Neural cell (in vitro differentiated cells): ENCODE results near the gene ATP5F1C. TPM values are rescaled to one million over a fixed set of nuclear protein-coding genes. Genes with fewer than 3 reads are reported as not detected.

Experiments
- H2AFZ ChIP-seq: fragments of 200-600, 300-800 bp; sonication (generic), shearing (Covaris generic); 2 replicates; pipeline ENCODE4 v1.6.0; 2014; ENCODE audit warnings: low read depth, mild to moderate bottlenecking, antibody characterized with exemption, low read length, moderate library complexity
- H3F3A ChIP-seq: fragments of 200-600 bp; shearing (Covaris generic); 2 replicates; pipeline ENCODE4 v1.6.1; 2016; ENCODE audit warnings: mild to moderate bottlenecking, moderate library complexity, mixed read lengths, antibody characterized with exemption, low read length; ENCODE audit not compliant: insufficient read depth, poor library complexity, severe bottlenecking
- H3K27ac ChIP-seq: fragments of 200-600, 300-800 bp; sonication (generic), shearing (Covaris generic); 2 replicates; pipeline ENCODE4 v1.5.1; 2014; ENCODE audit warnings: mild to moderate bottlenecking, low read length, moderate library complexity
- H3K27me3 ChIP-seq: fragments of 300-800, 200-600 bp; sonication (generic), shearing (Covaris generic); 2 replicates; pipeline ENCODE4 v1.6.0; 2014; ENCODE audit warnings: mild to moderate bottlenecking, low read depth, low read length, moderate library complexity; ENCODE audit not compliant: insufficient read depth
- H3K36me3 ChIP-seq: fragments of 300-800, 200-600 bp; sonication (generic), shearing (Covaris generic); 2 replicates; pipeline ENCODE4 v1.5.1; 2014; ENCODE audit warnings: mild to moderate bottlenecking, antibody characterized with exemption, low read length, moderate library complexity; ENCODE audit not compliant: insufficient read depth
- H3K4me2 ChIP-seq: fragments of 300-800, 200-600 bp; sonication (generic), shearing (Covaris generic); 2 replicates; pipeline ENCODE4 v1.6.0; 2014; ENCODE audit warnings: mild to moderate bottlenecking, low read length
- H3K4me3 ChIP-seq: fragments of 300-800, 200-600 bp; sonication (generic), shearing (Covaris generic); 2 replicates; pipeline ENCODE4 v1.5.1; 2014; ENCODE audit warnings: mild to moderate bottlenecking, low read length, moderate library complexity
- H3K79me2 ChIP-seq: fragments of 200-600 bp; shearing (Covaris generic); replicated peaks from 2 replicates; pipeline ENCODE4 v1.6.0; 2014; ENCODE audit warnings: mild to moderate bottlenecking, low read length, moderate library complexity; ENCODE audit not compliant: insufficient read depth
- H3K9ac ChIP-seq: fragments of 300-800, 200-600 bp; sonication (generic), shearing (Covaris generic); 2 replicates; pipeline ENCODE4 v1.6.1; 2016; ENCODE audit warnings: mild to moderate bottlenecking, low read length, mixed read lengths
- H3K9me2 ChIP-seq: fragments of 200-600 bp; shearing (Covaris generic); 2 replicates; pipeline ENCODE4 v1.6.1; 2016; ENCODE audit warnings: mild to moderate bottlenecking, low read length, mixed read lengths; ENCODE audit not compliant: insufficient read depth
- H3K9me3 ChIP-seq: fragments of 200-600, 300-800 bp; sonication (generic), shearing (Covaris generic); 2 replicates; pipeline ENCODE4 v1.6.1; 2016; ENCODE audit warnings: mild to moderate bottlenecking, mixed run types, low read length, moderate library complexity, mixed read lengths
- H4K20me1 ChIP-seq: fragments of 200-600 bp; shearing (Covaris generic); 2 replicates; pipeline ENCODE4 v1.6.1; 2016; ENCODE audit warnings: mild to moderate bottlenecking, mixed run types; ENCODE audit not compliant: insufficient read depth
- EP300 ChIP-seq: fragments of 450-650 bp; conservative IDR thresholded peaks from 2 replicates; pipeline ENCODE4 v1.6.1; 2014; ENCODE audit warnings: antibody characterized with exemption, mild to moderate bottlenecking, moderate library complexity; ENCODE audit not compliant: poor library complexity, severe bottlenecking
- EZH2 ChIP-seq: fragments of 200-600, 300-800 bp; shearing (Covaris generic), sonication (generic); IDR thresholded peaks from 2 replicates; pipeline ENCODE4 v1.6.1; 2014; ENCODE audit warnings: antibody characterized with exemption, low read length, borderline replicate concordance, mild to moderate bottlenecking; ENCODE audit not compliant: insufficient read depth, poor library complexity, severe bottlenecking
- MXI1 ChIP-seq: fragments of 450-650 bp; conservative IDR thresholded peaks from 2 replicates; pipeline ENCODE4 v1.6.1; 2014; ENCODE audit warnings: antibody characterized with exemption, mild to moderate bottlenecking; ENCODE audit not compliant: poor library complexity, severe bottlenecking
- POLR2AphosphoS5 ChIP-seq: IDR thresholded peaks from 2 replicates; pipeline ENCODE4 v1.6.1; 2012
- RAD21 ChIP-seq: fragments of 450-650 bp; conservative IDR thresholded peaks from 2 replicates; pipeline ENCODE4 v1.6.1; 2014; ENCODE audit warnings: antibody characterized with exemption, mild to moderate bottlenecking, moderate library complexity
- SMC3 ChIP-seq: fragments of 450-650 bp; conservative IDR thresholded peaks from 2 replicates; pipeline ENCODE4 v1.6.1; 2014; ENCODE audit warnings: antibody characterized with exemption, mild to moderate bottlenecking, moderate library complexity; ENCODE audit not compliant: poor library complexity
- TAF1 ChIP-seq: IDR thresholded peaks from 2 replicates; pipeline ENCODE4 v1.6.1; 2012; ENCODE audit warnings: low read depth
- polyA plus RNA-seq: library from polyadenylated mRNA; depleted of rRNA; stranded (reverse); fragments of >200 nt; gene quantifications from 2 replicates; pipeline ENCODE4 v1.2.3, GENCODE V29; 2014
- TF ChIP-seq, protein P1 (sequence below): fragments of 450-650 bp; IDR thresholded peaks from 2 replicates; pipeline ENCODE4 v1.5.1; 2014; ENCODE audit warnings: antibody characterized with exemption, mild to moderate bottlenecking, moderate library complexity; ENCODE audit not compliant: poor library complexity, severe bottlenecking
- TF ChIP-seq, protein P2 (sequence below): IDR thresholded peaks from 2 replicates; pipeline ENCODE4 v1.6.1; 2012; ENCODE audit warnings: borderline replicate concordance

Gene ATP5F1C
- polyA plus RNA-seq, 1 donor from 2014 or later = 497 TPM

DNA sequence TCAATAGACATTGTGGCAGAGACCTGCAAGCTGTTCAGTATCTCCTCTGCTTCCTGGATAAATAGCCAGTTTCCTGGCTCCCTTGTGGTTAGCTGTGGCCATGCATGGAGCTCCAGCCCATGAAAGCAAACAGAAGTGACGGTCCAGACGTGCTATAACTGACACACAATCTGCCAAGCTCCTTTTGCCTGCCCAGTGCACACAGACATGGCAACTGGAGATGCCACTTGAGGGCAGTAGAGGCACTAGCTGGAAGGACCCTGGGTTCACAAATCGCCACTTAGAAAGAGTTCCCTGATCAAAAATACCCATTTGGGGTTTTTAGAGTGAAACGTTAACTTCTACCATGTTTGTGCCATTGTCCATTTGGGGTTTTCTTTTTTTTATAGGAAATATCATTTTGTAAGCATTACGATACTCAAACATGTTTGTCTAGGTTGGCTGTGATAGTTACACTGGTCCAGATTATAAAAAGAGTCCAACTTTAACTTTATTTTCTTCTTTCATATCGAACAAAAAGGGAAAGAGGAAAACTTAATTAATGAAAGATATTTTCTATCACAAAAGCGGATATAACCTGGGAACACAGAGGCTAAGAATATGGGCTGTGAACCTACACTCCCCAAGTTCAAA is 31.5 kb upstream of the ATP5F1C start:
- H3K9me3 ChIP-seq = no peaks in the 10 kb centered on the region
- H4K20me1 ChIP-seq = no peaks in the 10 kb centered on the region
- no peaks in the 10 kb centered on the region for H3K9me2 ChIP-seq
- no peak overlapping the region for H2AFZ ChIP-seq
- H3K9ac ChIP-seq = no peak overlapping the region
- no peaks in the 10 kb centered on the region for H3F3A ChIP-seq
- no peaks in the 10 kb centered on the region for H3K79me2 ChIP-seq
- H3K27ac ChIP-seq = no peak overlapping the region
- H3K27me3 ChIP-seq = no peaks in the 10 kb centered on the region
- no peak overlapping the region for H3K4me2 ChIP-seq
- H3K4me3 ChIP-seq = no peak overlapping the region
- peaks cover 15% of the 10 kb centered on the region for H3K36me3 ChIP-seq
- no peak for TF ChIP-seq MXI1
- no peak for TF ChIP-seq POLR2AphosphoS5
- TF ChIP-seq, protein P1, sequence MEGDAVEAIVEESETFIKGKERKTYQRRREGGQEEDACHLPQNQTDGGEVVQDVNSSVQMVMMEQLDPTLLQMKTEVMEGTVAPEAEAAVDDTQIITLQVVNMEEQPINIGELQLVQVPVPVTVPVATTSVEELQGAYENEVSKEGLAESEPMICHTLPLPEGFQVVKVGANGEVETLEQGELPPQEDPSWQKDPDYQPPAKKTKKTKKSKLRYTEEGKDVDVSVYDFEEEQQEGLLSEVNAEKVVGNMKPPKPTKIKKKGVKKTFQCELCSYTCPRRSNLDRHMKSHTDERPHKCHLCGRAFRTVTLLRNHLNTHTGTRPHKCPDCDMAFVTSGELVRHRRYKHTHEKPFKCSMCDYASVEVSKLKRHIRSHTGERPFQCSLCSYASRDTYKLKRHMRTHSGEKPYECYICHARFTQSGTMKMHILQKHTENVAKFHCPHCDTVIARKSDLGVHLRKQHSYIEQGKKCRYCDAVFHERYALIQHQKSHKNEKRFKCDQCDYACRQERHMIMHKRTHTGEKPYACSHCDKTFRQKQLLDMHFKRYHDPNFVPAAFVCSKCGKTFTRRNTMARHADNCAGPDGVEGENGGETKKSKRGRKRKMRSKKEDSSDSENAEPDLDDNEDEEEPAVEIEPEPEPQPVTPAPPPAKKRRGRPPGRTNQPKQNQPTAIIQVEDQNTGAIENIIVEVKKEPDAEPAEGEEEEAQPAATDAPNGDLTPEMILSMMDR = no peak

DNA sequence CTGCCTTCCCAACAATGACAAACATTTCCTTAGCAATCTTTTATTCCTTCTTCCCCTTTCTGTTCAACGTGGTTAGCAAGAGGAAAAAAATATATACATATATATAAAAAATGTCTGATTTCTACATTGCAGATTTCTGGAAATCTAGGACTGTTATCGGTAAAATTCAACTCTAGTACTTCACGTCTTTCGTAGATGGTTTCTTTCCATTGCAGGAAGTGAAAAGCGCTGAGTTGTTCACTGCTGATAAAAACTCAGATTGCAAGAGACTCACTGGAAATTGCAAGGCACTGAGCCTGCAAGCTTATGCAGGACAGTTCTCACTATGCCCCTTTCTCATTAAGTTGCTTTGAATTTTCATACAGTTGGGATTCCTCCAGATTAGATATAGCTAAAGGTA is 24.0 kb upstream of the ATP5F1C start:
- Histone ChIP-seq H3K79me2 (no peaks in the 10 kb centered on the region), H3K4me2 (no peak overlapping the region), H3K9ac (no peak overlapping the region), H3K9me2 (no peaks in the 10 kb centered on the region), H3K36me3 (peaks cover 13% of the 10 kb centered on the region), H3K4me3 (no peak overlapping the region), H4K20me1 (no peaks in the 10 kb centered on the region), H2AFZ (no peak overlapping the region), H3K9me3 (no peaks in the 10 kb centered on the region), H3K27me3 (no peaks in the 10 kb centered on the region), H3K27ac (no peak overlapping the region), H3F3A (no peaks in the 10 kb centered on the region)
- no peak for TF ChIP-seq EP300
- TF ChIP-seq, protein P1 = no peak
- no peak for TF ChIP-seq TAF1
- TF ChIP-seq RAD21 = no peak
- no peak for TF ChIP-seq MXI1
- TF ChIP-seq EZH2 = no peak
- TF ChIP-seq, protein P2, sequence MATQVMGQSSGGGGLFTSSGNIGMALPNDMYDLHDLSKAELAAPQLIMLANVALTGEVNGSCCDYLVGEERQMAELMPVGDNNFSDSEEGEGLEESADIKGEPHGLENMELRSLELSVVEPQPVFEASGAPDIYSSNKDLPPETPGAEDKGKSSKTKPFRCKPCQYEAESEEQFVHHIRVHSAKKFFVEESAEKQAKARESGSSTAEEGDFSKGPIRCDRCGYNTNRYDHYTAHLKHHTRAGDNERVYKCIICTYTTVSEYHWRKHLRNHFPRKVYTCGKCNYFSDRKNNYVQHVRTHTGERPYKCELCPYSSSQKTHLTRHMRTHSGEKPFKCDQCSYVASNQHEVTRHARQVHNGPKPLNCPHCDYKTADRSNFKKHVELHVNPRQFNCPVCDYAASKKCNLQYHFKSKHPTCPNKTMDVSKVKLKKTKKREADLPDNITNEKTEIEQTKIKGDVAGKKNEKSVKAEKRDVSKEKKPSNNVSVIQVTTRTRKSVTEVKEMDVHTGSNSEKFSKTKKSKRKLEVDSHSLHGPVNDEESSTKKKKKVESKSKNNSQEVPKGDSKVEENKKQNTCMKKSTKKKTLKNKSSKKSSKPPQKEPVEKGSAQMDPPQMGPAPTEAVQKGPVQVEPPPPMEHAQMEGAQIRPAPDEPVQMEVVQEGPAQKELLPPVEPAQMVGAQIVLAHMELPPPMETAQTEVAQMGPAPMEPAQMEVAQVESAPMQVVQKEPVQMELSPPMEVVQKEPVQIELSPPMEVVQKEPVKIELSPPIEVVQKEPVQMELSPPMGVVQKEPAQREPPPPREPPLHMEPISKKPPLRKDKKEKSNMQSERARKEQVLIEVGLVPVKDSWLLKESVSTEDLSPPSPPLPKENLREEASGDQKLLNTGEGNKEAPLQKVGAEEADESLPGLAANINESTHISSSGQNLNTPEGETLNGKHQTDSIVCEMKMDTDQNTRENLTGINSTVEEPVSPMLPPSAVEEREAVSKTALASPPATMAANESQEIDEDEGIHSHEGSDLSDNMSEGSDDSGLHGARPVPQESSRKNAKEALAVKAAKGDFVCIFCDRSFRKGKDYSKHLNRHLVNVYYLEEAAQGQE = no peak
- TF ChIP-seq POLR2AphosphoS5 = no peak
- no peak for TF ChIP-seq SMC3
